ENCODE measurements around the gene HOXB5.

The HOXB5 gene

DNA sequence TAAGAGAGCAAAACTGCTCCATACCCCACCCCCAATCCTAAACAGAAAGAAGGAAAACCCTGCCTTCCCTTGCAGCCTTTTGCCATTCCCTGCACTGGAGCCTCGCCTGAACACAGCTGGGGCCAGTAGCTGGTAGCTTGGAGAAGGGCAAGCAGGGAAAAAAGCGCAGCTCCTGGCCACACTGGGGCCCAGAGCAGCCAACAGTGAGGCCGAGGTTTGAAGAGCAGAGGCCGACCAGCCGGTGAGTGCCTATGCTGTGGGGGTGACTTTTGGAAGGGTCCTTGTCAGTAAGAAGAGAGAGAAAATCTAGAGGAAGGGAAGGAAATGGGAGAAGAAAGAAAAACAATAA is 35.8 kb upstream of the HOXB5 start:
- DNase-seq (ENCODE audit: low read depth), result no peak

DNA sequence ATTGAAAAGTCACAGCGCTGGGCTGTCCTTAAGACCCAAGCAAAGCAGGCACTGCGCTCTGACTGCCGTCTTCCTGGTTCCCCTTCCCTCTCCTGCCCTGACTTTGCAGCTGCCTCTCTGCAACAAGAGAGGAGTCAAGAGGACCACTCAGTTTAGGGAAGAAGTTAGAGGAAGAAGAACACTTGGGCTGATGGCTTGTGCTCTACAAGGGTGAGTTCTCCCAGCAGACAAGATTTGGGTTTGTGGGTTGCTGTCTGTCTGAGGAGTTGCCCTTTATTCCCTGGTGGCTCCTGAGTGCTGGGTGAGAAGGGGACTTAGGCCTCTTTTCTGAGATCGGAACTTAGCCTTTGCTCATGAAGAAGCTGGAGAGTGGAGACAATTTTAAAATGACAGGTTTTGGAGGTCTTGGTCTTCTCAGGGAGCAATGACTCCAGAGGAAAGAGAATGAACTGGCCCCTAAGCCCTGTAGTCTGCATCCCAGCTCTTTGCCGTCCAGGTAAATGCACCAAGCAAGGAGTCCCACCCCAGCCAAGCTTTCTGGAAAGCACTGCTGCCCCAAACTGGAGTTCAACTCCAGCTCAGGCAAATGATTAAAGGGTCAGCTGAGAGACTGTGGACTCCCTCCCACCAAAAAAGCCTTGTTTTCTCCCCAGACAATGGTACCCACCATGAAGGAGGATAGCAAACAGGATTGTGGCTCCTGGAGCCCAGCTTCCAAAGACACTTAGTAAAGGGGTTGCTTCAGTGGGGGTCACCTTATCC is 35.3 kb upstream of the HOXB5 start:
- DNase-seq (ENCODE audit: low read depth), result no peak

DNA sequence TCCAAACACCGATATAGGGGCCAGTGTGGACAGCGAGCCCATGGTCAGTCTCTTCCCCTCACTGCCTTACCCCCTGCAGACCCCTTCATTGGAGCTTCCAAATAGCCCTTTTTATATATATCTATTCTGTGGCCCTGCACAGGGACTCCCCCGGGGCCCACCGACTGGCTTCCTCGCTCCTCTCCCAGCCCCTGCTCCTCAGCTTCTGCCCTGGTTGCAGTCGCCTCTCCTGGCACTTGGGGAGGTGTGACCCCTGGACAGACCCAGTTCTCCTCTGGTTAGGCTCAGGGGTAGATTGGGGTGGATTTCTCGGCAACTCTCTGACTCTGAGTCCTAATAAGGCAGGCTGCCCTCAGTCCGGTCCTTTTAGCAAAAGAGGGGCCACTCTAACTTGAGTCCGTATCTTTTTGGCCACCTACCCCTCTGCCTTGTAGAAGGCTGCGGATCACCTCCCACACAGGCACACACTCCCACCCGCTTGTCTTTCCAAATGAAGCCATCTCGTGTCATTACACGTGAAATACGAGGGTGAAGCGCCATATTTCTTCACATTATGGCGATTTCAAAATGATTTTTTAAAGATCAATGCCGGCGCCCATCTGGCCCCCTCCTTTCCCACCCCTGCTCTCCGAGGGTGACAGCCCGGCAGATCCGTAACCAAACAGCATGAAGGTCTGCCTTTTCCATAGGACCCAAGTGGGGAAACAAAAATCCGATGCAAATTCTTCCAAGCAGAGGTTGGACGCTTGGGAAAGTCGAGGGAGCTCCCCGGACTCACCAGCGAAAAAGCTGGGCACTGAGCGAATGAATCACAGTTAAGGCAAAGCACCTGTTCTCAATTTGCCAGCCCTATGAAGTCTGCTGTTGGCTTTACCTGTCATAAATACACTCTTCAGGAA is 34.3 kb upstream of the HOXB5 start:
- no peak for DNase-seq (ENCODE audit: low read depth)

DNA sequence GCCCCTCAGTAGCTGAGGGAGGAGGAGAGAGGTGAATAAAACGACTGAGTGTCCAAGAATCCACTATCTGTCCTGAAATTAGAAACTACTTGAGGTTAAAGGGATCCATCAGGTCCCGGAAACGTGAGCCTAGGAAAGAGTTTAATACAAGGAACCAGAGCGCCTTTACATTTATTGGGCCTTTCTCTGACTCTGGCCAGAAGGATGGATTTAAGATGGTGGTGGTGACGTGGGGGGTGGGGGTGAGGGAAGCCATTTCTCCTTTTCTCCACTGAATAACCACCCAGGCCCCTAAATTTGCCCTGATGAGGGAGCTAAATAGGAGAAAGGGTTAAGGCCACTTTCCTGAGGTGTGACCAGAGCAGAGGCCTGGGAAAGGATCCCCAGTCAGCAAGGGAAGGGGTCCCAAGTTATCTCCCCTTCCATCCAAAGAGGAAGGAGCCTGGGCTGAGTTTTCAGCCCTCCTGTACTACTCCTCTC is 33.6 kb upstream of the HOXB5 start:
- DNase-seq (ENCODE audit: low read depth), result no peak

DNA sequence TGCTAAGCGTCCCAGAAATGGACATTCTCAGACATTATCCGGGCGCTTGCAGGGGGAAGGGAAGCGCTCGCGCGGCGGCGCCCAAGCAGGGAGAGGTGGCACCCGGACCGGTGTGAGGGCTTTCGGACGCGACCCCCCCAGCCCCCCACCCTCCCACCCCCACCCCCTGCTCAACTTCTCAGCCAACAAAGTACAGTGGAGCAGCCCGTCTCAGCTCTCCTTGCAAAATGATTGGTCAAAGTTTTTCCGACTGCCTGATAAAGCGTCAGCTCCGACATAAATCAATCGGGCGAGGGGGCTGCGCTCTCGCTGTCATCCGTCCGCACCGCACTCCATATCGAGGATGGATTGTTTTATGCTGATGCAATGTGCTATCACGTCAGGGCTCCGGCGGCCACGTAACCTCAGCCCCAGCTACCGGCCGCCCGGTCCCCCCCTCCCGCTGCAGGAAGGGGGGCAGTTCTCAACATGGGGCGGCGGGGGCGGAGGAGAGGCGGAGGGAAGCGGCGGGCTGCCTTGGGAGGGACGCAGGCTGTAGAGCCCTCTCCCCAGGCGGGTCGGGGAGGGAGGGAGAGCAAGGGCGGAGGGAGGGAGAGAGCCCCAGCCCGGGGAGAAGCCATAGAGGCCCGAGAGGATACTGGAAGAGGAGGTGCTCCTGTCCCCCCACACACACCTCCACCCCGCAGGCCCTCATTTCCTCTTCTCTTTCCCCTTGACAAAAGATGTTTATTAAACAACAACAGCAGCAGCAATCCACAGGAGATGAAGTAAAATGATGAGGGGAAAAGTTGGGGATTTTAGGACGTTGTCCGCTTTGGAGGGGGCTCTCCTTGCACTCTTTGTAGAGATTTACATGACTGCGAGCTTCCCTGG is 32.9 kb upstream of the HOXB5 start, which contains the start of gene HOXB9:
Gene HOXB9 (minus strand): TSS at position 114 of the 873 bp plus-strand sequence. CDS start 89 bp downstream, at position 25.
- no peak for DNase-seq (ENCODE audit: low read depth)

DNA sequence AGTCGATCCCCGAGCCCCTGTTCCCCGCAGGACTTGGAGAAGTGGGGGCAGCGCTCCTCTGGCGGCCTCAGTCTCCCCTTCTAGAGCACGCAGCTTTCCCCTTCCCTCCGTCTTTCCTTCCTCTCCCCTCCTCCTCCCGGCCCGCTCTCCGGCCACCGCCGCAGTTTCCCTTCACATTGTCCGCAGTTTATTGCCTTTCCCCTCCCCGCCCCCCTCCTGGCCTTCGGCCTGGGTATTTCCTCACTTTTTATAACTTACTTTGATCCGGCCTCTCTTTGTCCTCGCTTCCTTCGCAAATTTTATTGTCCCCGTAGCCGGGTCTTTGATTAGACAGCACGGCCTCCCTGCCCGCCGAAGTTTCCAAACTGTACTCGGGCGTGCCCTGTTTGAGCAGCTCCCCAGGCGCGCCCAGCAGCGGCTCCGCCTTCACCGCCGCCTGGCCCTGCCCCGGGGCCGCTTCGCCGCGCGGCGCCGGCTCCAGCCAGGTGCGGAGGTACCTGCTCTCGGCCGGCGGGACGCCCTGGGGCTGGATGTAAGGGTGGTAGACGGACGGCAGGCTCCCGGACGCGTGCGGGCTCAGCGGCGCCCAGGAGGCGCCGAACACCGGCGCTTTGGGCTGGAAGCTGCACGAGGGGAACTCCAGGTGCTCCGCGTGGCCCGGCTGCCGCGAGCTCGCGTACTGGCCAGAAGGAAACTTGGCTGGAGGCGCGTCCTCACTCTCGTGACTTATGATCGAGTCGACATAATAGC is 32.1 kb upstream of the HOXB5 start:
- no peak for DNase-seq (ENCODE audit: low read depth)

DNA sequence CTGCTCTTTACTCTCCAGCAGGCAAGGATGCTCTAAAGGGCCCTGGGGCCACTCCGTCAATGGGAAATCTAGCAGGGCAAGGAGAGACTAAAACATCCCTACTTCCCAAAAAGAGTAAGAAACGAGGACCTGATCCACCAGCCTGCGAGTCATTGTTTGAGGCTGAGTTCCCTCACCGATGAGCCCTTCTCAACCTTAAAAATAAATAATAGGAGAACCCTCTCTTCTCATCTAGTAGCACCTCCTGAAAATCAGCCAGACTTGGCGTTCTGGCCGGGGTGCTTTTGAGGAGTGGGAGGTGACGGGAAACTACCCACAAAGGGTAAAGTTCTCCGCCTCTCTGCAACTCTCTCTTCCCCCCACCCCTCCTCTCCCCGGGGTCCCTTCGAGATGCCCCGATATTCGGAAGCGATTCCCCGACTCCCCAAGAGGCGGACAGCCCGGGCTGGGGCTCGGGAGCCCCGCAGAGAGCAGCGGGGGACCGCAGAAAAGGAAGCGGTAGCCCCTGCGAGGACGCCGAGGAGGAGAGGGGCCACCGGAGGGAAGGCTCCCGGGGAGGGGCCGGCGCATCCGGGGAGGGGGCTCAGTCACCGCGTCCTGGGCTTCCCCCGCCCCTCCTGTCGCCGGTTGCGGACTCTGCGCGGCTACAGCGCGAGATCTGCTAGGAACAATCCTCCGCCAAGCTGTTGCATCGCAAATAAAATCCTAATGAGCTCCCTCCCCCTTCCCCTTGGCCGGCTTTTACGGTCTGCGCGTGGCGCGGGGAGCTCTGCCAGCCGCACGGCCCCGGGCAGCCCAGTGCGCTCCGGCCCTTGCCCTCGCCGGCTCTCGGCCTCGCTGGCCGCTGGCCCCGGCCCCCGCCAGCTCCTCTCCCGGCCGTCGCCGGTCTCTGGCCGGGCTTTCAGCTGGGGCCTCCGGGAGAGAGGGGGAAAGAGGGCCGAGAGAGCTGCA is 31.2 kb upstream of the HOXB5 start:
- no peak for DNase-seq (ENCODE audit: low read depth)

DNA sequence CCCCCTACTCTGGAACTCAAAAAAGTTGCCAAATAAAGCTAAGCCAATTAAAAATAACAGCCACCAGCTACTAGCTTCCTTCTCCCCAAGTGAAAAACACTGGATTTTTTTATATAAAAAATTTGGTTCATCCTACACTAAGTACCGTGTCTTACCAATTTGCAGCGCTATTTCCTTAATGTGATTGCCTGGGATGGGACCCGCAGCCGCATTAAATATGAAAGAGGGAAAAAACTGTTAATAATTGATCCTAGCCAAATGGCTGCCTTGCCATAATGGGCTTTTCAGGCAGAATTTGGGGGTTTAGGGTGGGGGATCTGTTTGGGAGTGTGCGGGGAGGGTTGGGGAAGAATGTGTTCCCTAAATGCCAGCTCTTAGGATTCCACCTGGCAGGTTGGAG is 30.5 kb upstream of the HOXB5 start:
- DNase-seq (ENCODE audit: low read depth), result no peak

DNA sequence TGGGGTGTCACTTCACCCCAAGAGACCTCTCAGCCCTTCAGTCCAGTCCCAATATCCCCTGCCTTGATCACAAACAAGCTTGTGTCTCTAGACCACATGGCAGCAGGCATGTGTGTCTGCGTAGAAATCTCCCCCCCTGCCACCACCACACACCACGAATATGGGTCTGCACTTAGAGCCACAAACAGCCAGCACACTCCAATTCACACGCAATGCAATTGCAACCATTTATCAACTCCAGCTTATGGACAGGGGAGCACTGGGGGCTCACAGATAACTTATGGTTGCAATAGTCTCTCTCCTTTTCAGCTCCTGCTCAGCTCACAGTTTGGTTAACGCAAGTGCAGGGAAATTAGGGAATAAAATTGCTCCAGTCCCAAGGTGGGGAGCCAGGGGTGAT is 30.0 kb upstream of the HOXB5 start:
- DNase-seq (ENCODE audit: low read depth), result no peak

DNA sequence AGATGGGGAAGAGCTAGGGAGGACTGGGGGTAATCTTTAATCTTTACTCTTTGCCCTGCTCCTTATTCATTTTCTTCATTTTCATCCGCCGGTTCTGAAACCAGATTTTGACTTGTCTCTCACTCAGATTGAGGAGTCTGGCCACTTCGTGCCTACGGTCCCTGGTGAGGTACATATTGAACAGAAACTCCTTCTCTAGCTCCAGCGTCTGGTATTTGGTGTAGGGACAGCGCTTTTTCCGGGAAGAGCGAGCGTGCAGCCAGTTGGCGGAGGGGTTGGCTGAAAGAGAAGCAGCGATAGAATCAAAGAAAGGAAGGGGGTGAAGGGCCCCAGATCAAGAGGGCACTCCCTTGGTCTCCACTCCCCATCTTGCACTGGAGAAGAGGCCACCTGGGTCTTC is 29.3 kb upstream of the HOXB5 start:
- no peak for DNase-seq (ENCODE audit: low read depth)

DNA sequence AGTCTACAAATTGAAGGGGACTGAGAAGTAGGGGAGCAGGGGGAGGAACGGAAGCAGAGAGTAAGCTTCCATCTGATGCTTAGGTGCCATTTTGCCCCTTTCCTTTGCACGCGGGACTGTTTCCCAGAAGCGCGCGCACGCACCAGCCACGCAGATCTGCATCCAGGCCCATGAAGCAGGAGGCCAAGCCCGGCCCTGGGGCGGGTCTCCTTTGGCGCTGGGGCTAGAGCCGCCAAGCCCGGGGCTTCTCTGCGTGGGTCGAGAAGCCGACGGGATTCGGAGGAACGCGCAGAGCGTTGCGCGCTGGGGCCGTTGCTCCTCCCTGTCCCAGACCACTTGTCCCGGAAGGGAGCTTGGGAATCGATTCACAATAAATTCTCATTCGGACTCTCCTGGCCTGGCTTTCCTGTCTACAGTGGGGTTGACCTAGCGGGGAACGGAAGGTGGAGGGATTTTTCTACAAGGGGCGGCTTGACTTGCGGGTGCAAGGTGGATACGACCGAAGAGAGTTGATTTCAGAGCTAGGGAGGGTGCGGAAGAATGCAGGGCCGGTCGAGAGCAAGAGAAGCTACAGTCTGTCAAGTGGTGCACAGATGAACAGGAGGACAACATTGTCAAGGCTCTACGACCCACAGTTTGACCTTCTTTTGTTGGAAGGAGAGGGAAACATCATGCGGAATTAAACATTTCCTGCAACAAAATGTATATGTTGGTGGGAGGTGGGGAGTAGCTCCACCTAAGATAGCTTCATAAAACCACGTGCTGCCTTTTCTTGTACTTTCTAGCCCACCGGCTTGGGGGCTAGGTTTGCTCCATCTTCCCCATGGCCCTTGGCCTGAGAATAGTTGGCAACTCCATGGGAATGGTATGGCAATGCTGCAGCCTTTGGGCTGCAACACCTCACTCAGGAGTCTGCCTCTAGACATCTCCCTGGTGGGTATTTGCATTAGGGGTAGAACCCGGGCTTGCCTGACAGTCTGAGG is 28.1 kb upstream of the HOXB5 start:
- DNase-seq (ENCODE audit: low read depth), result no peak

DNA sequence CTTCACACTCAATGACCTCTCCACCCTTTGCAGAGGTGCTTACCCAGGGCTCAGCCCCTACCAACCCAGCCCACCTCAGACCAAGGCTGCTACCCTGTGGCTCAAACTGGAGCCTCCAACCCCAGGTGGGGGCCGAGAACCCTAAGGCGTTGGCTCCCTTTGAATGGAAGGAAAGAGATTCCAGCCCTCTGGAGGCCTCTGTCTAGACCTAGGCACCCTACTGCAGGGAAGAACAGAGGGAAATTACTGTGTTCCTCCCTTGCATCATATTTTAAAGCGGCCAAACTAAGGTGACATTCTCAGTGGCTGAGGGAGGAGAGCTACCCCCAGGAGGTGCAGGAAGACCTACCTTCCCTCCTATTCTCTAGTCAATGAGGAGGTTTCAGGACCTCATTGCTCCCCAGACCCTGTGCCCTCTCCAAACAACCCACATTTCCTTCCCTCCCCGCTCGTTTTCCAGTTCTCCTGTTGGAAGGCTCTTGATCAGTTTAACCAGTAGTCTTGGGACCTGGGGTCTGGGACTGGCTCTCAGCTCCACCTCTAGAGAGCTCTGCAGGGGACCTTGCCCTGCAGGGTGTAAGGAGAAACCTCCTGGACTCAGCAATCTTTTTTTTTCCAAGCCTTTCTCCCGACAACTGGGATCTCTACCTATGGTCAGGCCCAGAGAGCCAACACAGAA is 27.0 kb upstream of the HOXB5 start:
- no peak for DNase-seq (ENCODE audit: low read depth)

DNA sequence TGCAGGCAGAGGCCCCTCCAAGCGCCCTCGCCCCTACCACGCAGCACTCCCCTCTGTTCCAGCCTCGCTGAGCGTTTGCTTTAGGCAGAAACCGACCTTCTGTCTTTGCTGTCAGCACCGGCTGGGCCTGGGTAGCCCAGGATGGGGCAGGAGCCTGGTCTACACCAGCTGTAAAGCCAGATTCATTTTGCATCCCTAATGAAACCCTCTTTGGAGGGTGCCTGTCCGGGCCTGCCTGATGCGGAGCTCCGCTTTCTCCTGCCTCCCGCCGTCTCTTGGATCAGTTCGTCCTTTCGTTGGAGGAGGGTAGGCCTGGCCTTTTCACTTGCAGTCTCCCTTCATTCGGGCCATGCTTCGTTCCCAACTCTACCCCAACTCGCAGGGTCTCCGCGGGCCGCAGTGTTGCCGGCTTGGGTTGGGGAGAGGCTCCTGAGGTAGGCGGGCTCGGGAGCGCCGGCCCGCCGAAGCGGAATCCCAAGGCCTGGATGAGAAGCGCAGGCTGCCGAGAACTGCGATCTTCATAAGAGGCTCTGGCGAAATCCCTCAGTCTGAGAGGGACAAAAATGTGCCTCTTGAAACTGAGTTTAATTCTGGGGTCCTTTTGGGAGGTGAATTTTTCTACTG is 26.4 kb upstream of the HOXB5 start:
- no peak for DNase-seq (ENCODE audit: low read depth)

DNA sequence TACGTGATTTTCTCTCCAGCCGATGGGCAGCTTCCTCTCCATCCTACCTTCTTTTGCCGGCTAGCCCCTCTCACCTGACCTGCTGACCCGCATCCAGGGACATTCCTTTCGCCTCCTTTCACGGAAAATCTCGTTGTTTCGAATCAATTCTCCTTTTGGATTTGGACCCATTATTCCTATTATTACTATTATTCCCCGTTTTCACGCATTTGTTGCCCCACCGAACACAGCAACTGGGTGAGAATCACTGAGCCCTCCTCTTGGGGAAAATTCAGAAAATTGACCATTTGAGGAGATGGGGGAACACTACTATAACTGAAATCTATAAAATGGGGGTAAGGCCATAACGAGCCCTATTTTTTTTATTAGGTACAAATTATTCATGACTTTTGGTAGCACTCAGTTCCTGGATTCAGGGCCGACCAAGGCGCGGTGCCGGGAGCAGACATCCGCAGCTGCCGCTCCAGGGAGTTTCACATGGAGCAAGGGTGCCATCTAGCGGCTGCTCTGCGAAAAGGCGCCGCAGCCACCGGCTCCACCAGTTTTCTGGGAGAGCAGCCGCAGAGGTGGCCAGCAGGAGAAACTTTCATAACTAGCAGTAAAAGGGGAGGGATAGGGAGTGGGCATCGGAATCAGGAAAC is 24.8 kb upstream of the HOXB5 start:
- DNase-seq (ENCODE audit: low read depth), result peak; percentile 75

DNA sequence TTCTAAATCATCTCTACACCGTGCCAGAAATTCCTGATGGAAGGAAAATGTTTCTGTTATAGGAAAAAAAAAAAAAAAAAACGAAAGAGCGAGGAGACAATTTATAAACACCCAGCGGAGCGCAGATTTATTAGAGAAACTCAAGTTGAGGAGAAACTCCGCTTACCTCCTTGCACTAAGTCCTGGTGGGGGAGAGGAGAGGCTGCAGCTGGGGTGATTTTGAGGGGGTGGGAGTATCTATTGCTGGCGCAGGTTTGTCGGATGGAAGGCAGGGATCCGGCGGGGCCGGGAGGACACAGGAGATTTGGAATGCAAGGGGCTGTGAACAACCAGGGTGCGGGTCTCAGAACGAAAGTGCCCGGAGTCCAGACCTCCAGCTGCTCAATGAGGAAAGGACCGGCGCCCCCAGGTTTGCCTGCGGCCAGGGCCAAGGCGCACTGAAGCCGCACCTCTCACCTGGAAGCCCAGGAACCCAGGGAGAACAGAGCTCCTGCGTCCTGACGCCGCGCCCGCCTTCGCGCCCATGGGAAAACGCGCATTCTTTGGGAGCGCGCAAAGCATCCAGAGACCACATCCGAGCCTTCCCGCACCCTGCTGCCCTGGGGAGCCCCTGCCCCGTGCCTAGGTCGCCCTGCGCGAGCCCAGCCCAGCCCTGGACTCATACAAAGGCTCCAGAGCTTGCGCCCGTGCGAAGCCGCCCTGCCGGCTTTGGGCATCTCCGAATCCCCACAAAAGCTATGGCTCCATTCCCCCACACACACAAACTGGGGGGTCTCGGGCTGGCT is 24.1 kb upstream of the HOXB5 start:
- DNase-seq (ENCODE audit: low read depth), result no peak

DNA sequence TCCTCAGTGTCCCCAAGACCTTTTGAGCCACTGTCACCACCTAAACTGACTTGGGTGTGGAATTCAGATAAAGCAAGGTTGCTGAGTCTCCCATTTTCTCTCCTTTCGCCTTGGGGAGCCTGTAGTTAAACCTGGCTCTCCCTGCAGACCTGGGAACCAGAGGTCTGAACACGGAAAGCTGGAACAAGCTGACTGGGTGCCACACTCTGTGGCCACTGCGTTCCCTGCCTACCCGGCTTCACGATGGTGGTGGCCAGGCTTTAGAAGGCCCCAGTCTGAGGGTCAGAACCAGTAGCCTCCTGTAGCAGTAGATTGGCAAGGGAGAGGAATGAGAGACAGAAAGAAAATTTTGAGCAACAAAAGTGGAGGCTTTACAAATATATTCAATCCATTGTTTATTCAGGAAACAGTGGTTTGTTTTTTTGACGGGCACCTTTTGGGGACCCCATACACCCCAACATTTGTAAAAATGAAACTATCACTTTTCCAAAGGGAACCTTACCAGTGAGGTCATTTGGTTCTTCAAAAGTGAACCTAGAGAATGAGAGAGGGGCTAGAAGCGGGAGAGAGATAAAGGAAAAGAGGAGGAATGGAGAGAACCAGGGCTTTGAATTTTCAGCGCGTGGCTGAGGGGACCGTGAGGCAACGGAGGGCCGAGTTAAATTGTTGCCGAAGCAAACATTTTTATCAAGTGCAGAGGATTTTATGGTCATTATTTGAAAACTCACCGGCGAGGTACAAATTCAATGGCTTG is 23.3 kb upstream of the HOXB5 start:
- no peak for DNase-seq (ENCODE audit: low read depth)

All from T follicular helper cell (primary cell).